ENCODE measurements around the gene RASEF.

RASEF gene

DNA sequence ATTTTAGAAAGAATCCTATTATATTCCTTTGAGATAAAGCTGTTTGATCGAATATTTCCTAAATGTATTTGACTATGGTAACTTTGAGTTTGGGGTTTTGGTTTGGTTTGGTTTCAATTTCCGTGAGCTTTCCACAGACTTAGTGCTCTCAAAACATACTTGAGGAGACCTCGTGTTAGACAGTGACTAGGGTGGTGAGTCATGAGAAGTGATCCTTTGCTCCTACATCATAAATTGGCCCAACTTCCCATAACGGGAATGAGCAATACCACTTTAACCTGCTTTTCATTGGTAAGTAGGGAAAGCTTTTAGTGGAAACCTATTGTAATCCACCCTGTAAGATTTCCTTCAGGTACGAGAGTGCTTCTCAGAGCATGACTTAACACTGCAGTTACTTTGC, 3.8 kb upstream of the RASEF start:
- H3K4me3 ChIP-seq (ENCODE audit: low read depth, low read length): no peak overlapping the region
- TF ChIP-seq, protein P1, sequence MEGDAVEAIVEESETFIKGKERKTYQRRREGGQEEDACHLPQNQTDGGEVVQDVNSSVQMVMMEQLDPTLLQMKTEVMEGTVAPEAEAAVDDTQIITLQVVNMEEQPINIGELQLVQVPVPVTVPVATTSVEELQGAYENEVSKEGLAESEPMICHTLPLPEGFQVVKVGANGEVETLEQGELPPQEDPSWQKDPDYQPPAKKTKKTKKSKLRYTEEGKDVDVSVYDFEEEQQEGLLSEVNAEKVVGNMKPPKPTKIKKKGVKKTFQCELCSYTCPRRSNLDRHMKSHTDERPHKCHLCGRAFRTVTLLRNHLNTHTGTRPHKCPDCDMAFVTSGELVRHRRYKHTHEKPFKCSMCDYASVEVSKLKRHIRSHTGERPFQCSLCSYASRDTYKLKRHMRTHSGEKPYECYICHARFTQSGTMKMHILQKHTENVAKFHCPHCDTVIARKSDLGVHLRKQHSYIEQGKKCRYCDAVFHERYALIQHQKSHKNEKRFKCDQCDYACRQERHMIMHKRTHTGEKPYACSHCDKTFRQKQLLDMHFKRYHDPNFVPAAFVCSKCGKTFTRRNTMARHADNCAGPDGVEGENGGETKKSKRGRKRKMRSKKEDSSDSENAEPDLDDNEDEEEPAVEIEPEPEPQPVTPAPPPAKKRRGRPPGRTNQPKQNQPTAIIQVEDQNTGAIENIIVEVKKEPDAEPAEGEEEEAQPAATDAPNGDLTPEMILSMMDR (IDR thresholded peaks at IDR 0.05; ENCODE audit: low read depth, low read length): no peak

DNA sequence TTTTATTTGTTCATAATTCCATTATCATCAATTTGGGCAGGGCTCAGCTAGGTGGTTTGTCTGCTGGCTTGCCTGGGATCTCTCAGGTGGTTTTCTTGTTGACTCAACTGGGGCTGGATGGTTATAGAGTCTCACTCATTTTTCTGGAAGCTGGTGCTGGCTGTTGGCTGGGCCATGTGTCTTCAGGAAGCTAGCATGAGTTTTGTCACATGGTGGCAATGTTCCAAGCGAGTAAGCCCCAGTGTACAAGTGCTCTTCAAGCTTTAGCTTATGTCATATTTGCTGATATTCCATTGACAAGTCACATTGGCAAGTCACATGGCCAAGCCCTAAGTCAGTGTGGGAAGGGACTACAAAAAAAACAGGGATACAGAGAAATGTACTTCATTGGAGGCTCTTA, 2.3 kb upstream of the RASEF start:
- TF ChIP-seq, protein P1 (IDR thresholded peaks at IDR 0.05; ENCODE audit: low read depth, low read length): no peak
- no peak overlapping the region for H3K4me3 ChIP-seq (ENCODE audit: low read depth, low read length)

DNA sequence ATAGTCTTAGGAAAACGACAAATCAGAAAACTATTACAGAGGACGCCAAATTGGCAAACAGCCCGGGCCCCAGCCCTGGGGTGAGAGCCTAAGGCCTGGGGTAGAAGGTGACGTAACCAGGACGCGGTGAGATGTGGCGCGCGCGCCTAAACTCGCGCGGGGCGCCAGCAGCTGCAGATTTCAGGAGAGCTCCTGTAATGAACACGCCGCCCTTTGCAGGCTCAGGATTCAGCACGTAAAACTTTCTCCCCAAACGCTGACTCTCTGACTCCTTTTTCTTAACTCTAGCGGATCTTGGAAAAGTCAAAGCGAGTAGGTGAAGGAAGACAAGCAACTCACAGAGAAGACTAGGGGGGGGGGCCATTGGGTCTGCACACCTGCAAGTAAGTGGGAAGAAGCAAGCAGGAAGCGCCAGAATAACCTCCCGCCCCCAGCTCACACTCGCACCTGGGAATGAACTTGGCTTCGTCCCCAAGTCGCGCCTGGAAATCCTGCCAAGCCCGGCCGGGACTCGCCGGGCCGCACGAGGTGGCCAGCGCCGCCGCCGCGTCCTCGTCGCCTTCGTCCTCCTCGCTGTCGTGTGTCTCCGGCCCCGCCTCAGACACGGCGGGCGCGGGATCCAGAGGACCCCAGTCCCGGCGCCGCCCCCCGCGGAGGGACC, 822 bp downstream of the RASEF start:
- 0 out of 2 replicates have a peak overlapping the region, but pooled peaks have one; percentile 5 for H3K4me3 ChIP-seq (ENCODE audit: low read depth, low read length)
- TF ChIP-seq, protein P1 (IDR thresholded peaks at IDR 0.05; ENCODE audit: low read depth, low read length): no peak

DNA sequence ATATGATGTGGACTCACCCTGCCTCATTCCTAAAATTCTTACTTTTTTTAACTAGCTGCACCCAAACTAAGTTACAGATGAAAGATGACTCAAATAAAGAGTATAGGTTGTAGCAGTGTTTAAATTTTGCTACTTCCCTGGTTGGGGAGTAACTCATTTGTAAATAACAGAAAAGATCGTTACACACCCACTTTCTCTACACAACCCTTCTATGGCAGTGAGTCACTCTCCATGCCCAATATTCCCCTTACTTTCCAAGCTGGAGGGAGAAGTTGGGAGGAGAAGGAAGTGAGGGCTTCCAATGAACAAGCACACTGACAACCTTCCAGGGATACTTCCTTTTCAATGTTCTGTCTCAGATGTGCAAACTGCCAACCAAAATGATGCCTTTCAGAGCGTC, 1.9 kb downstream of the RASEF start:
- no peak overlapping the region for H3K4me3 ChIP-seq (ENCODE audit: low read depth, low read length)

DNA sequence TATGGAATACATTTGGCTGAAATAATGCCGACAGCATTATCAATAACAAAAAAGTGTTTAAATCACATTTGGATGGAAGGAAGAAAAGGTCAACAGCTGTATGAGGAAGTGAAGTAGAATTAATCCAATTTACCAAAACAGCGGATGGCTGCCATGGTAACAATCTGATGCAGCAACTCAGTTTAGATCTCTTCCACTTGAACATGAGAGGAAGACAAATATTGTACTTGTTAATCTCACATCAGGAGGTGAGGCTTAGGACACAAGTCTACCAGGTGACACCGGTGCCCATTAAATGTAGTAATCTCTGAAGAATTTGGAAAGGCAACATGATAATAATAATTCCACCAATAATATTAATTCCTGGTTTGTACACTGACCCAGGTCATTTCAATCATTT, 2.4 kb downstream of the RASEF start:
- H3K4me3 ChIP-seq (ENCODE audit: low read depth, low read length): no peak overlapping the region
- TF ChIP-seq, protein P1 (IDR thresholded peaks at IDR 0.05; ENCODE audit: low read depth, low read length): no peak

More for the DNA sequence above, 1.9 kb downstream of the RASEF start:
- TF ChIP-seq, protein P1 (IDR thresholded peaks at IDR 0.05; ENCODE audit: low read depth, low read length): no peak

DNA sequence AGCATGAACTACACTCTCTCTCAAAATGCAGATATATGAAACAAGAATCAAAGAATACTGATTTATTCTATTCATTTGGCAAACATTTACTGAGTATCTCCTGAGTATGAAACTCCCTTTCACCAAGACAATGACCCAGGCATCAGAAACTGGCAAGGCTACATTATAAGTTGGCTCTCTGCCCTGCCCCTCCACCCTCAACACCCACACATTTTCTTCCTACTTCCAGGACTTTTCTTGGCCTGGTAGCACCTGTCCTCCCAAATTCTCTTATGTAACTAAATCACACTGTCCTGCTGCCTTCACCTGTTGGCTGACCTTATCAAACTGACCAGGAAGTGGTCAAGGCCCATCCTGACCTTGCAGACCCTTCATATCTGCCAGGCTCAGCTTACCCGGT, 3.5 kb downstream of the RASEF start:
- H3K4me3 ChIP-seq (ENCODE audit: low read depth, low read length): no peak overlapping the region
- TF ChIP-seq, protein P1 (IDR thresholded peaks at IDR 0.05; ENCODE audit: low read depth, low read length): no peak

DNA sequence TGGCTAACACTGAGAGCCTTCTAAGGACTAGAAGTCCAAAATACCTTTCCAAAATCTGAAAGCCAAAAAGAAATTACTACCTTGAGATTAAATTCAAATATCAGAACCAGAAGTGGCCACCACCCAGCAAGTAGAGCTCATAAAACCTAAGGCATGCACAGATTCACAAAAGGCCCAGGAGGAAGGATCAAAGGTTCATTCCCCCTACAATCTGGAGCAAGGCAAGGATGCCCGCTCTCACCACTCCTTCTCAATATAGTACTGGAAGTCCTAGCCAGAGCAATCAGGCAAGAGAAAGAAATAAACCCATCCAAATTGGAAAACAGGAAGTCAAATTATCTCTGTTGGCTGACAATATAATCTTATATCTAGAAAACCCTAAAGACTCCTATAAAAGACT, 6.0 kb downstream of the RASEF start:
- H3K4me3 ChIP-seq (ENCODE audit: low read depth, low read length): no peak overlapping the region
- TF ChIP-seq, protein P1 (IDR thresholded peaks at IDR 0.05; ENCODE audit: low read depth, low read length): no peak

All from WI38 (cell line).